MV-4-11 (cell line): ENCODE data around the gene NEO1.
"Not testable (repeated sequence)": the region's sequence is repeated elsewhere in the genome, so short reads cannot be mapped to it uniquely, and the experiment has no call there.

ENCODE experiments used
- DNase-seq: peaks from one replicate; lab custom pipeline; 2025; lab: John Stamatoyannopoulos, UW

Gene NEO1

DNA sequence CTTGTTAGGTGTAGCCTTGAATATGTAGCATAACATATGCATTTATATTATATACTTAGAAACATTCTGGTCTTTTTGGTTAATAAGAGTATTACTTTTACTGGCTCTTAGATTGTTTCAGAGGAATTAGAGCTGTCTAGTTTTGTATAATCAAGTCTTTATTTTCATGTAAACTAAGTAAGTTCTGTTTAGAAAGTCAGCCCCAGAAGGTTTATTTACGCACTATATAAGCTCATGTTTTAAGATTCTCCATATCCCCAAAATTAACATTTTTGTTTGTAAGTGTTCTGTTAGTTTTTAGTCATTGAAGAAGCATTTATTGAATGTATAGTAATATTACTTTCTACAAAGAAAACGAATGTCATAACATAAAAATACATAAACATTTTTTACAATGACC, 158.4 kb downstream of the NEO1 start:
- no peak for DNase-seq

DNA sequence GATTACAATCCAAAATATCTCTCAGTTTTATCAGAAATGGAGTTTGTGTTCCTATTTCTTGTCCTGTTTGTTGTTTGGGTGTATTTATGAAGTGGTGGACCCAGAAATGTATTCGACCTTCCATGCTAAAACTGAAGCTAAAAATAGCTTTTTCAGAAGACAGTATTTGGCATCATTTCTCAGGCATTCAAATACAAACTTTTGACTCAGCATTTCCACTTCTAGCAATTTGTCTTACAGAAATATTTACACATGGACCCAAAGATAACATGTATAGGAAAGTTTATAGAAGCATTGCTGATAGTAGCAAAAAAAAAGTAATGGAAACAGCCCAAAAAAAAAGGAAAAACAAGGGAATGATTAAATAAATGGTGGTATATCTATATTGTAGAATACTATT, 160.2 kb downstream of the NEO1 start:
- DNase-seq, result no peak

- DNase-seq, result not testable (repeated sequence)
These were observed 169.2 kb downstream of the NEO1 start for GRCh38 chr15:73221450-73221849.

DNA sequence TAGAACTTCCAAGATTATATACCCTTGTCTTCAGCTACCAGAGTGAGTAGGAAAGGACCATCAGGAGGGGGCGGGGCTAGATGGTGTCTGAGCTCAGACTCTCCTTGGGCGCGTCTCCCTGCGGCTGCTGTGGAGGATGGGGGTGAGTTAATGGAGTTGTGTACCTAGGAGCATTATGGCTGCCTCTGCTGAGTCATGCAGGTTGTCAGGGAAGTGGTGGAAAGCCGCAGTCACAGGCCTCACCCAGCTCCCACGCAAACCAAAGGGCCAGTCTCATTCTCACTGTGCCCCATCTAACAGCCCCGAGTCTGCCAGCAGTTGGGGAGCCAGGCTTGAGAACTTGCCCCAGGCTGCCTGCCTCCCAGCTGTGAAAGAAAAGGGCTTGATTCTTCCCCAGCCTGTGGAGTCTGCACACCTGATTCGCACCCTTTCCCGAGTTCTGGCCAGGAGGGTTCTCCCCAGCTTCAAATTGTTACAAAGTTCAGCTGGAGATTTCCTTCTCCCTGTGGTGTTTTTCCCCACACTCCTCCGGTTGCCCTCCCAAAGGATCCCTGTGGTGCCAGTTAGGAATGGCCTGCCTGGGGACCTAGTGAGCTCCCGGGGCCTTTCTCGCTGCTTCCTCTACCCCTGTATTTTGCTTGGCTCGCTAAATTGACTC, 173.2 kb downstream of the NEO1 start:
- peak; percentile 13 for DNase-seq

DNA sequence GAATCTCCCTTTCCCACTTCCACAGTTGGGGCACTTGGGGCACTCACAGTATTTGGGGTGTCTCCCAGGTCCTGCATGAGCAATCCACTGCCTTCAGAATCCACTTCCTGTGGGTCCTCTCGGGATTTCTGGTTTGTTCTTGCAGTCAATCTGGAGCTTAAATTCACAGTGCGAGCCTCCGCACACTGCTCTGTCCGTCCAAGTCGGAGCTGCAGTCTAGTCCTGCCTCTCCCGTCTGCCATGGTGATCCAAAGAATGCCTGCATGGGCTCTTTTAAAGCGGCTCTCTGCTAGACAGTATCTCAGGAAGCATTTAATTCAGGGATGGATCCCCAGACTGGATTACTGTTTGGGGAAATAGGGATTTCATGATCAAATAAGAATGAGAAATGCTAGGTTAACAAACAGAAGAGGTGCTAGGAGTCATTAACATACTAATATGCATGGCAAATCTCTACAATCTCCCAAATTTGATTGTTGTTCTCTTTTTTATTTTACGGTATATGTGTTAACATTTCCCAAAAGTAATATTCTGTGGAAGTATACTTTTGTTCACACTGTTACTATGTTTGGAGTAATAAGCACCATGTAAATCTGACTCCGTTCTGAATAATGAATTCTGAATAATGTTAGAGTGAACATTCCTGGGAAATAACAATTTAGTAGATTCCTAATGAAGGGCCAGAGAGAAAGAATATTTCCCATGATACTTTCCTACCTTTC, 174.0 kb downstream of the NEO1 start:
- DNase-seq, result no peak

DNA sequence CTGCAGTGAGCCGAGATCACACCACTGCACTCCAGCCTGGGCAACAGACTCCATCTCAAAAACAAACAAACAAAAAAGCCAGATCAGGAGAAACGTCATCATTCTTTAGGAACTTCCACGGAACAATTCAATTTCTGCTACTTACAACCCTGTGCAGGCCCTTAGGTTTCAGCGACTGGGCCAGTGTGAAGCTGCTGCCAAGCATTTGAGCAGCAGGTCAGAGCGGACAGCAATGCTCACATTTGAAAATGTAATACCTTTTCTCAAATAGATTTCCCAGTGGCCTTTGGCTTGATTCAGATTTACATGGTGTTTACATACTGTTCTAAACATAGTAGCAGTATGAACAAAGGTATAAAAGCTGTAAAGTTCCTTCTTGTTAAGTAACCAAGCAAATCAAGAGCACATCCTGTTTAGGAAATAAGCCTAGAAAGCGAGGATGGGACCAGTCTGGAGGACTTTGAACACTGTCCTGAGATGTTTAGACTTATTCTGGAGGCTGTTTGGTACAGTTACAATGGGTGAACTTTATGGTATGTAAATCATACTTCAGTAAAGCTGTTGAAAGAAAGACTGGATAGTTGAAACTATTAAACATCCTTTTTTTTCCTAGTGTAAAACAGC, 175.3 kb downstream of the NEO1 start:
- DNase-seq, result no peak

GRCh38 chr15:73228128-73228646, 175.9 kb downstream of the NEO1 start:
- no peak for DNase-seq

GRCh38 chr15:73231661-73232419, 179.6 kb downstream of the NEO1 start:
- no peak for DNase-seq

GRCh38 chr15:73232776-73233175, 180.5 kb downstream of the NEO1 start:
- DNase-seq, result no peak

GRCh38 chr15:73233623-73234022, 181.4 kb downstream of the NEO1 start:
- DNase-seq, result no peak

GRCh38 chr15:73237910-73238309, 185.6 kb downstream of the NEO1 start:
- DNase-seq, result no peak

- no peak for DNase-seq
These were observed 187.4 kb downstream of the NEO1 start for GRCh38 chr15:73239564-73240215.

DNA sequence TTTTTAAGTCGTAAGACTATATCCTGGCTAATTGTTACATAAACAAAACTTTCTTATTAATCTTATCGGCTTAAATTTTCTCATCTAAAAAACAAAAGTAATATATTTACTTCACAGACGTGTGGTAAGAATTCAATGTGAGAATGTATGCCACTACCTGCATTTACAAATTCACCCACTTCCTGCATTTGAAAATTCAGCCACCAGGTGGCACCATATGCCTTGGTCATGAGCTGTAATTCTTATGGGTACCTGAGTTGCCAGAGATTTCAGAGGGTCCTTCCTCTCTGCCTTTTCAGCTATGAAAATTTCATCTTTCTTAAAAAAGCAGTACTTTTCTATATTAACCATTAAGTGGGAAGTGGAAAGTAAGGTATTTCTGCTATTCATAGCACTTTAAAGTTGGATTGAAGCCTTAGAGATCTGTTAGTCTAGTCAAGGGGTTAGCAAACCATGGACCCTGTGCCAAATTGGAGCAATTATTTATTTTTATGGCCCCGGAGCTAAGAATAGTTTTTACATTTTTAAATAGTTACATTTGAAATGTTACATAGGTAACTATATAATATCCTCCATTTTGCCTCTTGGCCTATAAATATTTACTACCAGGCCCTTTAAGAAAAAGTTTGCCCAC, 188.7 kb downstream of the NEO1 start:
- DNase-seq, result peak; percentile 50

DNA sequence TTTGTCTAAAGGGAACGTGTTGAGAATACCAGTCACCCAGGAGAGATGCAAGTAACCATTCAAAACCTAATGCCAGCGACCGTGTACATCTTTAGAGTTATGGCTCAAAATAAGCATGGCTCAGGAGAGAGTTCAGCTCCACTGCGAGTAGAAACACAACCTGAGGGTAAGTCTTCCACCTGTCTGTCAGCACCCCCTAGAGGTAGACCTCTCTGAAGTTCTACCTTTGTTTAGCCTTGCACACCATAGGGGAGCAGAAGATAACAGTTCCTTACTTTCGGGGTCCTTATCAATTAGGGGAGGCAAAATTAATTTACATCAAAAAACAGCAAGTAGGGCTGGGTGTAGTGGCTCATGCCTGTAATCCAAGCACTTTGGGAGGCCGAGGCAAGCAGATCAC, 192.1 kb downstream of the NEO1 start:
- no peak for DNase-seq

DNA sequence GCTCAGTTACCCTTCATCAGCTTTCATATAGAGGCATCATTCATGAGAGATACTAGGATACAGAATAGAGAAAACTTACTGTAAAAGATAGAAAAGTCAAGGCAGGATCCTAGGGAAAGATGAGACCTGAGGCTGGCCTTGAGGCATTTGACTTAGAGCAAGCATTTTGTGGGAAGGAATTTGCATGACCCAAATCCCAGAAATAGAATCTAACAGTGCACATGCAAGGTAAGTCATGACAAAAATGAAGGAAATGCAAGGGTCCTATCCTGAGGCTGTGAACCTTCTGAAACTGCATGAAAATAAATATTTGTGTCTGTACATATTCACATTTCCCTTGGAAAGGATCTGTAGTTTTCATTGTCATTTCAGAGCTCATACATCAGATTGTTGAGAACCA, 194.2 kb downstream of the NEO1 start:
- DNase-seq, result no peak

DNA sequence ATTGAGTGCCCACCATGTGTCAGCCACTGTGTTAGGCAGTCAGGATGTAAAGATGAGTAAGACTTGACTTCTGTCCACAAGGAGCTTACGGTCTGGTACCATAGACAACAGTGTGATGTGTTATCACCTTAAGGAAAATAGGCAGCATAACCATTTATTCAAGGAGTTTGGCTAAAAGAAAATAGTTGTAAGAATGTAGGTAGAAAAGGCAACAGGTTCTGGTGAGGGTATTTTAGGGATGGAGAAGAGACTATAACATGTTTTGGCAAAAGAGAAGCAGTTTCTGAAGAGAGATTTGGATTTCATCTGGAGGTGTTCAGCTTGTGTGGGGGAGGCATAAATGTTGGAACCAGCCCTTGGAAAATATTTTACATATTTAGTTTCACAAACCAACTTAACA, 194.6 kb downstream of the NEO1 start:
- DNase-seq, result no peak

- DNase-seq, result no peak
These were observed 195.1 kb downstream of the NEO1 start for GRCh38 chr15:73247331-73247730.

GRCh38 chr15:73249499-73249898, 197.2 kb downstream of the NEO1 start:
- DNase-seq, result no peak

GRCh38 chr15:73254598-73254997, 202.3 kb downstream of the NEO1 start:
- no peak for DNase-seq

DNA sequence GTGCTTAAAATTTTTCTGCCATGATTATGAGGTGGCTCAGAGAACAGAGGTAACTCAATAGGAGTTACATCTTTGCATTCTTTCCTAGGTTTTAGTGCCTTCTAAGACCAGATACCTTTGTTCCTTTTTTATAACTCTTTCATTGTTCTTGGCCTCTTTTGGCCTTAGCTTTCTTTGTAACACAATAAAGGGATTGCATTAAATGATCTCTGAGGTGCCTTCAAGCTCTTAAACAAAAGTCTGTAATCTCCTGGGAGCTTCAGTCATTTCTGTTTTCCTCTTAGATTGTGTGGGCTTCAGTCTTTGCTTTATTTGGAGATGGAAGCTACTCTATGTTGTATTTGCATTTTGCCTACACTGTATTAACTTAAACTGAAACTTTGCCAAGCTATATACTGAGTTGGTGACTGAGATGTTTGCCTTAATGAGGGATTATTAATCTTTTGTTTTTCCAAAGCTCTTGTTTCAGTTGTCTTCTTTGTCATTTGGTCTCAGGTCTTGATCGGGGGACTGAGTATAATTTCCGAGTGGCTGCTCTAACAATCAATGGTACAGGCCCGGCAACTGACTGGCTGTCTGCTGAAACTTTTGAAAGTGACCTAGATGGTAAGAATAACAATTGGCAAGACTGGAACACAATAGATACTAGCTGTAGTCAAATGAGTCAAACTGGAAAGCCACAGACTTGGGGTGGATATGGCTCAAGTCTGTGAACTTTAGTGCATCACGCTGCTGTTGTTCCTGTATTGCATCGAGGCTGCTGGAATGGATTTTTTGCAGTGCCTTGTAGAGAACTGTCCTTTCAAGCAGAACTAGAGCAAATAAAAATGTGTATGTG, 206.2 kb downstream of the NEO1 start:
- no peak for DNase-seq
